ENCODE data around the gene SFXN5.

The SFXN5 gene

DNA sequence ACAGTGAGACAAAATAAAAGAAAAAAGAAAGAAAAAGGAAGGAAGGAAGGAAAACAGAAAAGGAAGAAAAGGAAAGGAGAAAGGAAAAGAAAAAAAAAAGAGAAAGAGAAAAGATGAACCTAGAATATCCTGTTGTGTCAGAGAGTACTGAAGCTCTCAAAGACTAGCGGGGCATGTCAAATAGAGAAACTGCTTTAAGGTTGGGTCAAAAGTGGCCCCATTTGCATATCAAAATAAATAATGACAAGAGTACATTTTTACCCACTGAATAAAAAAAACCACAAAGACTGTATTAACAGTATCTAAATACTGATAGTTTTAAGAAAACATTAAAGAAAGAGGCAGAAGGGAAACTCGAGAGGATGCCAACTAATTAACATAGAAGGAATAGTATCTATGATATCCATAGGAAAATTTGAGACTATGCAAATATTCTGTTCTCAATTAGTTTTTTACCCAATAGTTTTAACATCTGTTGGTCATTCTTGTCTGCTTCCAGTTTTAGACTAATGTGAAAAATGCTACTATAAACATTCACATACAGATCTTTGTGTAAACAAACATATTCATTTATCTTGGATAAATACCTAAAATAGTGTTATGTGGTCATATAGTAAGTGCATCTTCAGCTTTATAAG lies 53.2 kb downstream of the SFXN5 start:
- no peak for DNase-seq

DNA sequence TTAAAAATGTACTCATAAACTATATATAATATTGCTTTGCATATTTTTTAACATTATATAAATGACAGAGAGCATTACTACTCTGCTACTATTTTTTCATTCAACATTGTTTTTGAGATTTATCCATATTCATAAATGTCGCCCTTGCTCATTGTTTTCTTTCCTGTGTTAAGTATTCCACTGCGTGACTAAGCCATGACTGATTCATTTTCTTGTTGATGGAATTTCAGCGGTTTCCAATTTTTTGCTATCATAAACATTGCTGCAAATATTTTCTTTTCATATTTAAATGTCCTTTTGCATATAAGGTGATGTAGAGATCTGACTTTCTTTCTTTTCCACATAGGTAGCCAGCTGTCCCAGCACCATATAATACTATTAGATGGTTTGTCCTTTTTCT lies 57.6 kb downstream of the SFXN5 start:
- DNase-seq = no peak

- DNase-seq = no peak
These were observed 62.2 kb downstream of the SFXN5 start for GRCh38 chr2:73009177-73009839.

DNA sequence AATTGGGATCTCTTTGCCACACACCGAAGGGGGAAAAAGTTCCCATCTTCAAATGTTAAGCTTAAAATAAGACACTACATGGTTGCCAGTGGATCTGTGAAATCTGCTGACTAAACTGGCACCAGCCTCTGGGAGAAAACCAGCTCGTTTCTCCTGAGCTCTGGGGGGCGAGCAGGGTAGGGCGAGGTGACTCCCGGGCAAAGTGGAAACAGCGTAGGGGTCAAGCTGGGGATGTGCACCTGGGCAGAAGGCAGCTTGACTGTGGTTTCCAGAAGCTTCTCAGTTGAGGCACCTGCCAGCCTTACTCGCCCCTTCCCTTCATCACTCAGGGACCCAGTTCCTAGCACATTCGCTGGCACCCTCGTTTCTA lies 62.8 kb downstream of the SFXN5 start:
- no peak for DNase-seq

- DNase-seq = no peak
These were observed 63.3 kb downstream of the SFXN5 start for GRCh38 chr2:73007991-73008765.

DNA sequence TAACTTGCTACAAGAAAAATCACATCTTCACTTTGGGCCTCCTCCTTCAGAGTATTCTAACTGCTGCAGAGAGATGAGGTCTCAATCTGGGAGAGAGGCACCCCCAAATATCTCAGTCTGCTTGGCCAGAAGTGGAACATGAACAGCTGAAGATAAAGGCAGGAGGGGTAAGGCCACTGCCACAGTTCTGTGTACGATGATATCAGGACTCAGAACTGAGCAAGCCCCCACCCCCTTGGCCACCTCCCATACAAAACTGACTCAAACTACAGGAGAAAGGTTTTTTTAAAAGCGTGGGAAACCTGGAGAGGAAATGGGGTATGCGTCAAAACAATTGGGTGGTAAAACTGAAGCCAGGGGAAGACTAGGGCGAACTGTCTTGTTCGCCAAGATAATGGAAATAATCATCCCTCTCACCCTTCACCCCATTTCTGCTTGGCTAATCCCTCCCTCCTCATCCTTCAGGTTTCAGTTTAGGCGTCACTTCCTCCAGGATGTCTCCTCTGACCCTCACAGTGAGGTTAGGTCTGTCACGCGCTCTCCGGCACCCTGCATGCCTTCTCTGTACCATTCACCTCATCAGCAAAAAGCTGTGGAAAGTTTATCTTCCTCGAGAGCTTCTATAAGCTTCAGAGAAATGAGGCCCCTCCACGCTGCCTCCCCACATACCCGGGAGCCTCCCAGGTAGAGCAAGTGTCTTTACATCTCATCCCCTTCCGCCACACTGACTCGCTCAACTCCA lies 64.4 kb downstream of the SFXN5 start:
- no peak for DNase-seq

DNA sequence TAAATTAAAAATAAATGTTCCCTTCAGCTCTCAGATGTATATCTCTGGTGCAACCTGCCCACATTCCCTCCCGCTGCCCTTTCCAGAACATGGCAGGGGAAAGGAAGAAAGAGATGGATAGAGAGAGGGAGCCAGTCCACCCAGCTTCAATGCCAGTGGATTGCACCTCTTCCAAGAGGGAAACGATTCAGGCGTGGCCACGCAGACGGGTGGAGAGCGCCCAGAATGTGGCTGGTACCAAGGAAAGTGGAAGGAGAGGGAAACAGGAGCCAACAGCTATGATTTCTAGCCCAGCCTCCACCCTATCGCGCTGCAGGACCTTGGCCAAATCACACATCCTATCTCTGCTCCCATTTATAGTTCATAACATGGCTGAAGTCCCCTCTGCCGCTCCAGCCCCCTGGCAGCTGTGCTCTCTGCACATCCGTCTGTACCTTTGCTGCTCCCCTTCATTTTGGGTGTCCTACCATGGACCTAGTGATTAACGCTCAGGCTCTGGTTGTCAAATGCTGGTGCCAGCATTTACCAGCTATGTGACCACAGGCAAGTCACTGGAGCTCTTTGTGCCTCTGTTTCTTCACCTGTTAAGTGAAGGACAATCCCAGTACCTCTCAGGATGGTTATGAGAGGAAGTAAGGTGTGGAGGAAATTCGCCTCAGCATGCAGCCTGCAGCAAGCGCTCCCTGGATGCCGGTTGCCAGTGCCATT lies 66.5 kb downstream of the SFXN5 start:
- no peak for DNase-seq

- no peak for DNase-seq
These were observed 67.0 kb downstream of the SFXN5 start for GRCh38 chr2:73004466-73004865.

- DNase-seq = no peak
These were observed 68.5 kb downstream of the SFXN5 start for GRCh38 chr2:73003027-73003426.

DNA sequence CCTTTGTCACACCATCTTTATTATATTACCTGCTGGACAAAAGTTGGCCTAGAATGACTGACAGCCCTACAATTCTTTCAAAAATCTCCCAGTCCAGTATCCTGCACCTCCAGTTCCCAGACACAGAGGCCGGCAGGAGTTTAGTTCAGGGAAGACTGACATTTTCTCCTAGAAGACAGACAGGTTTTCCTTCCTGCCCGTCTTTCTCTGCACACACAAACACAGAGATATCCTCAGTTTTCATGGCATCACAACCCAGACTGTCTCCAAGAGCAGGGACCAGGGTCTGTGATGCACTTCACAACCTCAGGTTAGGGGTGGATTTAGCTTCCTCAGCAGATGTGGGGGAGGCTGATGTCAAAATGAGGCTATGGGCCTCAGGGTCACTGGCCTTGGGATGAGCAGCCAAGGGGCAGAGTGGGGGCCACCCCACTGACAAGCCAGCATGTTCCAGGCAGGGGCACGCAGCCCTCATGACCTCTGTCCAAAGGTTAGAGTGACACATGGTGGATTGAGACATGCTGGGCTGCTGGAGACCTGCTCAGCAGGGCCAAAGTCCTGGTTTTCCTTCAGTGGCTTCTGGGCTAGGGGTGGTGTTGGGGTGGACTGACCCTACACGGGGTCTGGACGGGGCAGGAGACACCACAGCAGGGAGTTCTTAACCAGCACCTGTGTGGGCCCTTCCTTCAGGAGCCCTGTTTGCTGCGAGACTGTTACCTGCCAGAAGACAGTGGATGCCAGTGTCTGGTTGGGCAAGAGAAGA lies 70.5 kb downstream of the SFXN5 start:
- no peak for DNase-seq

GRCh38 chr2:72999729-73000725 lies 71.5 kb downstream of the SFXN5 start:
- no peak for DNase-seq

DNA sequence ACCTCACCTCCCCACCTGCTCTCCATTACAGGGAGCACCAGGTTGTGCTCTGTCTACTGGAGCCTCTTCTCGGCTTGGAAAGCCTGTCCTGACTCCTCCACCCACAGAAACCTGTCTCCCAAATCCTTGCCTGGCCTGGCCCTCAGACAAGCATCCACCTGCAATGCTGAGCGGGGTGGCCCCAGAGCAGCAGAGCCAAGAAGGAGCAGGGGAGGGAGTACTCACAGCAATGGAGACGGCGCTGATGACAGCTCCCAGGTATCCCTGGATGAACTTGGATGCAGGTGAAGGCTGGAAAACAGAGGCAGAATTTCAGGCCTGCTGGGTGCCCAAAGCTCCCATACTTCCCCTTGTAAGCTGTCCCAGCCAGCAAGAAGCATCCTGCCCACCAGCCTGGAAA lies 72.8 kb downstream of the SFXN5 start:
- DNase-seq = no peak

DNA sequence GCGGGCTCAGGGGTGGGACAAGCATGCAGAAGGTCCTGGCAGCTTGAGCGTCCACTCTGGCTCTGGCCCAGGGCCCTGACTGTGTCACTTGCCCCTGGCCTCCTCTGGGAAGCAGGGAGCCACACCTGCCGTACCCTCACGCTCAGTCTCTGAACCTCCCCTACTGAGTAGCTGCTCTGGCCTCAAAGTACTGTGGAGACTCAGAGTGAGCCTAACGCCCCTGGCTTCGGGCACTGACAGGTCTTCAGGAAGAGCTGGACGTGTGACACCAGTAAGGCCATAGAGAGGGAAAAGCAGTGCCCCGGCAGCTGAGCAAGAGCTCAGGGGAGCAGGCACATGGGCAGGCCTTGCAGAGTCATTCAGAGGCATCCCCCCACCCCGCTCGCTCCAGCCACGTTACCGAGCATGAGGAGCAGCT lies 73.3 kb downstream of the SFXN5 start:
- no peak for DNase-seq

DNA sequence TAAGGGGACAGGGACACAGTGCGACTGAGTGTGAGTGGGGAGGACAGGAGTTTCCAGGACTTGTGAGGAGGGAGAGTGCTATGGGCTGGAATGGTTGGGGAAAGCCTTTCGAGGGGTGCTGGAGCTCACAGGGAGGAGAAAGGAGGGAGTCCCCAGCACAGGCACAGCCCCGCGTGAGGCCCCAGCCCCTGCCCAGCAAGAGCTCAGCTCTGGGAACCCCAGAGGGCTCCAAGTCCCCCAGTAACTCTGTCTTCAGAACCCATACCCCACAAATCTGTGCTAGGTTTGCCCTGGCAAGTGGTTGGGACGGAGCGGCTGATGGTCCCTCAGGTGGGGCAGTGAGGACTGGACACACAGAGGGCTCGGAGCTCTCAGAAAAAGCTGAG lies 75.4 kb downstream of the SFXN5 start:
- no peak for DNase-seq

DNA sequence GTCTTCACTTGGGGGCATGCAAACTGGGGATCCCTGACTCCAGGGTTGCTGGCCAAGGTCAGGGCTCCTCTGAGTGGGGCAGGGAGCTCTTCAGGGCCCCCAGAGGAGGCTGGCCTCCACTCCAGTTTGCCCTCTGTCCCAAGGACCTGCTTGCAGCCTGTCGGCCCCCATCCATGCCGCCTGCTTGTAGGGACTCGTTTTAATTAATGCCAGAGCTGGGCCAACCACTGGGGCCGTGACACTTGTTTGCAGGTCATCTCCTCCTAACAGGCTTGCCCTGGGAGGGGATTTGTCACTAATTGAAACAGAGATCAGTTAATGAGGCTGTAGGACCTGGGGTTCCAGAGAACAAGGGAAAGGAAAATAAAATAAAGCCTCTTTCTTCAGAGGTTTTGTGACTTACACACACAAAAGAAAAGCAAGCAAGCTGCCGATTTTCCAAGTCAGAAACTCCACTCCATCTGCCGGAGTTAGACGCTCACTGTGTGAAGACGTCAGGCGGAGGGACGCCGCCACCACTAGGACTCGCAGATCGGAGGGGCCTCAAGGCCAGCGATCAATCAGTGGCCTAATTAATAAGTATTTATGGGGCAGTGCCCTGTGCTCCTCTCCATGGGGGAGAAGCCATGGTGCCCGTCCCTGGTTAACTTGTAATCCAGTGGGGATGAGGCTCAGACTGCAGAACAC lies 75.9 kb downstream of the SFXN5 start:
- DNase-seq = peak; percentile 78

- DNase-seq = no peak
These were observed 76.5 kb downstream of the SFXN5 start for GRCh38 chr2:72994991-72995380.

- no peak for DNase-seq
These were observed 77.1 kb downstream of the SFXN5 start for GRCh38 chr2:72994282-72994990.

DNA sequence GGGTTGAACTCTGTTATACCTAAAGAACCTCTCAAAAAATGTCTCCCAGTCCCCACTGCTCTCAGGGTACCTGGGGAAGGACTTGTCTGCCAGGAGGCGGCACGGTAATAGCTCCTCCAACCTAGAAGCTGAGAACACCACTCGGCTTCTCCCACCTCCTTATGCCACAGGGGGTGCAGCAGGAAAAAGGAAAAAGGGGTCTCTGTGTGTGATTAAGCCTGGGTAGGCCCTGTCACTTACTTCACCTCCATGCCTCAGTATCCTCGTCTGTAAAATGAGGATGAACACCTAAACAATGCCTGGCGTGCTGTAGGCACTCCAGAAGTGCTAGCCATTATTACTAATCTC lies 77.6 kb downstream of the SFXN5 start:
- DNase-seq = no peak

GRCh38 chr2:72993147-72993932 lies 78.2 kb downstream of the SFXN5 start:
- peak; percentile 80 for DNase-seq

Data from eye (tissue), 1 donor.